GM21528 (cell line): ENCODE results near the gene PTGDR2.

ENCODE experiments used
- ATAC-seq: cut with Tn5 transposase; IDR thresholded peaks from one replicate; pipeline ENCODE4 v1.9.1; 2021; ENCODE audit warnings: mild to moderate bottlenecking, moderate library complexity; ENCODE audit not compliant: unreplicated experiment, low FRiP score

PTGDR2 gene

GRCh38 chr11:60859616-60860250 is 4.0 kb upstream of the PTGDR2 start:
- ATAC-seq = no peak

GRCh38 chr11:60858731-60859464 is 3.1 kb upstream of the PTGDR2 start:
- no peak for ATAC-seq

DNA sequence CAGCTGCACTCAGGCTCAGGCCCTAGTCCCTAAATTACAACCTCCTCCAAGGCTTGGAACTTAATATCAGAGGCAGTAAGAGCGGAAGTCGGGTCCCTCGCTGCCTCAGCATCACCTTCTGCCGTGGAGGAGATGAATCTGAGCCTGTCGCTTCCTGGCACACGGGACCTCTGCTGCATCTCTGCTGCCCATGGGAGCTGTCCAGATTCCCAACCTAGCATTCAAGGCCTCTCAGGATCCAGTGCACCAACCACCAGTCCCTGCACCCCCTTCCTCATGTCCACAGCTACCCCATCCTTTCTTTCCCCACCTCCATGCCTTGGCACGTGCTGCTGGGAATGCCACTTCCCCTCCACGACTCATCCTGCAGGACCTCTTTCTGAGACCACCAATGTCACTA is 2.5 kb upstream of the PTGDR2 start:
- ATAC-seq = no peak

DNA sequence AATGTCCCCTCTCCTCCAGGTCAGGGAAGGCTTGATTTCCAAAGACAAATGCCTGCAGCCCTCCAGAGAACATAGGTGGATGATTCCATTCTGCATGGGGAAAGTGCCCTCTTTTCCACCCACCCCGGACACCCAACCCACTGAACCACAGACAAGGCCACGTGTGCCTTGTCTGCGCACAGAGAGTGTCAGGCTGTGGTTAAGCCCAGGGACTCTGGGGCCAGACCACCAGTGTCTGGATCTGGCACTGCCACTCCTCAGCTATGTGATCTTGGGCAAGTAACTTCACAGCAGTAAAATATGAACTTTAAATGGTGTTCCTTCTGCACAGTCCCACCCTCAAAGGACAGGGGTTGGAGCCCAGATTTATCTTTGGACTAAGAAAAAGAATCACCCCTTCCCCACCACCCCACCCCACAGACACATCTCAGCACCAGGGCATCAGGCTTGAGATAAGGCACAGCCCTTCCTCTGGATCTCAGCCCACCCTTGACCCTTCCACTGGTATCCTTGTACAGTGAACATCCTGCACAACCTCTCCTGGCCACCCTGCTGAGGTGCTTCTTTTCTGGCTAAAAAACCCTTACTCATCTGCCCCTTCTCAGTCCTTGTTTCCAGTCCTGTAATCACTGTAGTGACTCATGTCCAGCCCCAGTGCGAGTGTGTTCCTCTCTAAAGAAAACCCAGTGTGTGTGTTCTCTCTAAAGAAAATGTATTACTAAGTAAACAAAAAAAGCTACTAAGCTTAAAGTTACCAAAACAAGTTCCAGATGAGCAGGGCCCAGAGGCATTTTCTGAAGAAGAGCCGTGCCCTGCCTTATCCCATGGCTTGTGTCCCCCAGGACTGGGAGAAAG is 1.9 kb upstream of the PTGDR2 start:
- ATAC-seq = no peak

- no peak for ATAC-seq
These were observed 664 bp downstream of the PTGDR2 start for GRCh38 chr11:60854847-60855725.

- ATAC-seq = no peak
These were observed 1.5 kb downstream of the PTGDR2 start for GRCh38 chr11:60854140-60854846.

GRCh38 chr11:60852982-60853950 is 2.5 kb downstream of the PTGDR2 start:
- no peak for ATAC-seq

DNA sequence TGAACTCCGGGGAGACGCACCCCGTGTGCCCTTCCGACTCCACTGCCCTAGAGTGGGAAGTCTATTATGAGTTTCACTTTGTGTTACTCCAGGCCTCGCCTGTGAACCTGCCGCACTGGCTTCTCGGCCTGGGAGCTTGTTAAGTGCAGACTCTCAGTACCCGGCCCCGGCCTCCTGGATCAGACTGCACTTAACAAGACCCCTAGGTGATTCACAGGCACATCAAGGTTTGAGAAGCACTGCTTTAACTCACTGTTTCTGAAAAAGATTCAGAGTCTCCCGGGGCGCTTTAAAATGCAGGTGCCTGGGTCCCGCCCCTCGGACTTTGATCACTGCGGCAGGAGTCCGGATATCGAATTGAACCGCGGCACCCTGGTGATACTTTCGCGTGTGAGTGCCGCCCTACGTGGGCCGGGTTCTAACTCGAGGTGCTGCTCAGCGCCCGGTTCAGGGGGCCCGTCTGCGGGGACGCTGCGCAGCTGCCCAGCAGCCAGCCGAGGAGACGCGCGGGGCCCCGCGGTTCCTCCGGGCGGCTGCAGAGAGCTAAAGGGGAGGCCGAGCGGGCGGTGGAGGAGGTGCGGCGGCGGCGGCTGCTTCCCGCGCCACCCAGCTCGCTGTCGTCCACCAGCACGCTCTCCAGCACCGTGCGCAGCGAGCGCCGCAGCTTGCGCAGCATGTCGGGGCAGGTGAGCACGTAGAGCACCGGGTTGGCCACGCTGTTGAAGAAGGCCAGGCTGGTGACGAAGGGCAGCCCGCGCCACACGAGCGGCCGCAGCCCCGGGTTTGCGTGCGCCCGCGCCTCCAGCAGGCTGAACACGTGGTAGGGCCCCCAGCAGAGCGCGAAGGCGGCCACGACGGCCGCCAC is 3.4 kb downstream of the PTGDR2 start:
- ATAC-seq = no peak

- ATAC-seq = no peak
These were observed 4.2 kb downstream of the PTGDR2 start for GRCh38 chr11:60851327-60852104.

DNA sequence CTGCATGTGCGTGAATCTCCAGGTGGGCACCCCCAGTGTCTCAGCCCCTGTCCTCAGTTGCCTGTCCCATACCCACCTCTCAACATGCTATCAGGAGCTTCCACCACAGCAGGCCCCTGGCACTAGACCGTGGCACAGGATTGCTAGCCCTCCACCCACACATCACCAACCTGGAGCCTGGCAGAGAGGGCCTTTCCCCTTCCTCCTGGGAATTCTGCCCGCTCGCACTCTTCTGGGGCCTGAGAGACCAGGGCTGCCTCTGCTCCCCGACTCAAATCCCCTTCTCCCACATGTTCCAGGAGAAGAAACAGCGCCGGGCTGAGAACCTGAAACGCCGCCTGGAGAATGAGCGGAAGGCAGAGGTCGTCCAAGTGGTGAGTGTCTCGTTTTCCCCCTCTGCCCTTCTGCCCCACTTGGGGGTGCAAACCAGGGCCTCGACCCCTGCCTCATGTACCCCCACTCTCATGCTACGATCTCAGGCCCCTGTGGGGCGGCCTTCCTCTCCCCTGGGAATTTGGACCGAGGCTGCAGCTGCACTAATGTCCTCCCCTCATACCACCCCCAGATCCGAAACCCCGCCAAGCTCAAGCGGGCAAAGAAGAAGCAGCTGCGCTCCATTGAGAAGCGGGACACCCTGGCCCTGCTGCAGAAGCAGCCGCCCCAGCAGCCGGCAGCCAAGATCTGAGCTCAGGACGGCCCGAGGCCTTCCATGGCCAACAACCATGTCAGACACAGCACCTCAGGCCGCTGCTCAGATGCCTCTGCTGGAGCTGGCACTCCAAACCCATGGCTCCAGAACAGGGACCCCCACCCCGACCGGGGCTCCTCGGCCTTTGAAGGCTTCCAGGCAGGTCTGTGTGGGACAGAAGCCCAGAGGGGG is 5.9 kb downstream of the PTGDR2 start:
- no peak for ATAC-seq

DNA sequence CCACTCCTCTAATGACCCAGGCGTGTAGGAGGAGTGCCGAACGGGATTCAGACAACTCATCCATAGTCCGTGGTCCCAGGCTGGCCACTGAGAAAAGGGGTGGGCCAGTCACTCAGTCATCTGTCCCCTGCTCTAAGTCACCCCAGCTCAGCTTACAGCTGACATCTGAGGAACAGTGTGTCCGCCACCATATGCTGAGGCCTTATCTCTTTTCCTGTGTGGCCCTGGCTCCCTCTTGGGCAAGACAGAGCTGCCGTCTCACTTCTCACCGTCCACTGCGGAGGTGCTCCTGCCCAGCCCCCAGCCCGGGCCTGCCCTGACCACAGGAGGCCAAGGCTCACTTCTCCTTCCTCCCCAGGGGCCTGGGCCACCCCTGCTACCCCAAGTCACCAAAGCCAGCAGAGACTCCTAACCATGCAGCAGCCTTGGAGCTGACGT is 7.0 kb downstream of the PTGDR2 start:
- no peak for ATAC-seq

- ATAC-seq = no peak
These were observed 7.9 kb downstream of the PTGDR2 start for GRCh38 chr11:60847896-60848295.

- no peak for ATAC-seq
These were observed 8.5 kb downstream of the PTGDR2 start for GRCh38 chr11:60847281-60847680.

- no peak for ATAC-seq
These were observed 10.4 kb downstream of the PTGDR2 start for GRCh38 chr11:60845338-60845737.

DNA sequence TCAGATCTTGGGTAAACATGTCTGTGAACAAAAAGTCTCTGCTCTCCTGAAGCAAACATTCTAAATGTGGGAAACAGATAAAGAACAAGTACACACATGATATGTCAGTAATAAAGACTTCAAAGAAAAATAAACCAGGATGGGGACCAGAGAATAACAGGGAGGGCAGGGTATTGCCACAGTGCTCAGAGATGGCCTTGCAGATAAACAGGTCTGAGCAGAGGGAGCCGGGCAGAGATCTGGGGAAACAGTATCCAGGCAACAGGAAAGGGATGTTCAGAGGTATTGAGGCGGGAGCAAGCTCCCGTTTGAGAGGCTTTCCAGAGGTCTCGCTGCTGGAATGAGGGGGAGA is 10.9 kb downstream of the PTGDR2 start:
- no peak for ATAC-seq
